ENCODE results near the gene EFCAB14.
"Not testable (repeated sequence)": the region's sequence is repeated elsewhere in the genome, so short reads cannot be mapped to it uniquely, and the experiment has no call there.

Gene EFCAB14

DNA sequence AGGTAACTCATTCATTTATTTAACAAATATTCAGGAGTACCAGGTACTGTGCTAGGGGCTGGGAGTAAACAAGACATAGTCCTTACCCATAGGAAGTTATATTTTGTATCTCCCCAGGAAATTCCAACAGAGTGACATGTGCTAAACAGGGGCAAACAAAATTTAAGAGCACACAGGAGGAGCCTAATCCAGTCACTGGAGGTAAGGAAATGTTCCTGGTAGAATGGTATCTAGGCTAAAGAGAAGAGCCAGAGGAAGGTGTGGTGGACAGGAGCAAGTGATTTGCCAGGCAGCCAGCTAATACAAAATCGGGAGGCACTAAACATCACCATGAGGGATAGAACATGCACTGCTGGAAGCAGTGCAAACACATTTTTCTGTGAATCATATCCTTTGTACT lies 36.9 kb downstream of the EFCAB14 start:
- DNase-seq = no peak

GRCh38 chr1:46681333-46682034 lies 37.4 kb downstream of the EFCAB14 start:
- no peak for DNase-seq

DNA sequence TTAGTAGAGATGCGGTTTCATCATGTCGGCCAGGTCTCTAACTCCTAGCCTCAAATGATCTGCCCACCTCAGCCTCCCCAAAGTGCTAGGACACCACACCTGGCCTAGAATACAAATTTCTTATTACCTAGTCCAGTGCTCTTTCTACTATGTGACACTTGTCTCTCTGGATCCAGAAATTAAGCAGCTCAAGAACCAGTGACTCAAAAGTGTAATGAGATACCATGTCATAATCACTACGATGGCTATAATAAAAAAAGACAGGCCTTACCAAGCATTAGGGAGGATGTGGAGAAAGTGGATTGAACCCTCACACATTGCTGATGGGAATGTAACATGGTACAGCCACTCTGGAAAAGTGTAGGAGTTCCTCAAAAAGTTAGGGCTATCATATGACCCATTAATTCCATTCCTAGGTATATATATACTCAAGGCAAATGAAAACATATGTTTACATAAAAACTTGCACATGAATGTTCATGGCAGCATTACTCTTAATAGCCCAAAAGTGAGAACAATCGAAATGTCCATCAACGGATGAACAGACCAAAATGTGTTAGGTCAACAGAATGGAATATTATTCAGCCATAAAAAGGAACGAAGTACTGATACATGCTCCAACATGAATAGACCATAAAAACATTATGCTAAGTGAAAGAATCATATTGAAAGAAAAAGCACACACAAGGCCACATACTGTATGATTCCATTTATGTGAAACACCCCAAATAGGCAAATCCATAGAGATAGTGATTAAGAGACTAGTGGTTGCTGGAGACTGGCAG lies 38.9 kb downstream of the EFCAB14 start:
- DNase-seq = no peak

DNA sequence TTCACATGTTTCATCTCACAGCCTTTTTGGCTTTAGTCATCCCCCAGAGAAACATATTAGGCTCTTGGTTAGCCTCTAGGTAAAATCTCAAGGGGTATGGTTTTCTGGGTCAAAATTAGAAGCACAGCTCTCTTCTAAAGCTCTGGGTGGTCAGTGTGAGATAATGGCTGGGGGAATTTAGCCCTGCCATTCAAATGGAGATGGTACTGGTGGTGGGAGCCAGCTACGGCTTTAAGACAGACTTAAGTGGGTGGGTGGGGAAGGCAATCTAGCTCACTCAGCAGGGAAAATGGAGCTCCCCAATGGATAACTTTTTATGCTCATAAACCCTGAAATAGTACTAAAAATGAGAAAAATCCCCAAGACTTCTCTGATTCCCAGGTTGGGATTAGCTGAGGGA lies 41.6 kb downstream of the EFCAB14 start:
- no peak for DNase-seq

DNA sequence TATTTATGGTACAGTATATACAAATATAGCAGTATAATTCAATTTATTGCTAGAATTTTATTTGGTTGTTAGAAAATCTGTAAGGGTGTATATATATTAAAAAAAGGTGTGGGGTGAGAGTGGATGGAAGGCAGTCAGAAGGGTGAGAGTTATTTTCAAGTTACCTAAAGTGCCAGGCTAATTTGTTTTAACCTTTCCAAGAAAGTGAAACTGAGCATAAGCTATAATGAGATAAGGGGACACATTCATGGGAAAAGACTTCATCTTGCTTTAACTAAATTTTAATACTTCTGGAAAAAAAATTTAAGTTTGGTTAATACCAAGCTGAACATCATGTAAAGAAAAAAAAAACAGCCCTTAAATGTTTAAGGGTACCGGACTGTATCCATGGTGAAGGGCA lies 42.4 kb downstream of the EFCAB14 start:
- no peak for DNase-seq

DNA sequence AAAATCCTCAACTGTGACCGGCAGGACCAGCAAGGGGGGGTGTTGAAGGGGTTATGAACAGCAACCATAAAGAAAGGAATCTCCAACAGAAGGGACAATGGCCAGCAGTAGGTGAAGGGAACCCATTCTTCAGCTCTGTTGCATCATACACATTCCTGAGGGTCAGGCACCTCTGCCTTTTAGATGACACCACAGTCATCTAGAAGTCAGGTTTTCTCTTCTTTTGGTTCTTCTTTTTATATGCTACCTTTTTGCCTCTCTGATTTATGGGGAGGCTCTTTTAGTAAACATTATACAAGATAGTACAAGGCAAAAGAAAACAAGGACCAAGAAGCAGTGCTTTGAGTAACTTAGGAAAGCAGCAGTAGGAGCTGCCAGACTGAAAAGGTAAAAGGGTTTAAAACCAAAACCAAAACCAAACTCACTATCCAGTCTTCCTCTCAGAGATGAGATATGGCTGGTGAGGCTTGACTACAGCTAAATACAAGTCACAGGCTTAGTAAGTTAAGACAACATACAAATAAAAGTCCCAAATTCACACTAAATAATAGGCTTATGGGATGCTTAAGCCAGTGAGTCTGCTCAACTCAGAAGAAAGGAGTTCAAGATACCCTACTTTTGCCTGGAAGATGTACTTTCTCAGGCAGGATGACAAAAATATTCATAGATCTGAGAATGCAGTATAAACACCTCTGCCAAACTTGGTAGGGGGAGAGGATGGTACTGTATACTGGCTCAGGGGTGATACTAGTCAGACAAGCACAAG lies 43.2 kb downstream of the EFCAB14 start:
- no peak for DNase-seq

DNA sequence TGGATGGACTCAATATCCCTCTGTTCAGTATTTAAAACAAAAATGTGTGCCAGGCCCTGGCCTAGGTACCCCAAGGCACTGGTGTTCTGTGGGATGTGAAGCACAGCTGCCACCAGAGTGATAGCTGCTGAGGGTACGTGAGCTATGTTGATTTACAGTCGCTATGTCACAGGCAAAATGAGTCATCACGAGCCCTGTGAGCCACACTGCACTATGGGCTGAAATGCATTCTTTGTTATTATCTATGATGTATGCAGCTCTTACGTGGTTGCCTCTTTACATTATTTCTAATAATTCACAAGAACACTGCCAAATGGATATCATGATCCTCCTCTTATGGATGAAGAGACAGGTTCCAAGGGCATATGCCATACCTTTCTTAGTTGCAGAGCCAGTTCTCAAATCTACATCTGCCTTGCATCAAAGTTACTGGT lies 45.1 kb downstream of the EFCAB14 start:
- peak; percentile 33 for DNase-seq

DNA sequence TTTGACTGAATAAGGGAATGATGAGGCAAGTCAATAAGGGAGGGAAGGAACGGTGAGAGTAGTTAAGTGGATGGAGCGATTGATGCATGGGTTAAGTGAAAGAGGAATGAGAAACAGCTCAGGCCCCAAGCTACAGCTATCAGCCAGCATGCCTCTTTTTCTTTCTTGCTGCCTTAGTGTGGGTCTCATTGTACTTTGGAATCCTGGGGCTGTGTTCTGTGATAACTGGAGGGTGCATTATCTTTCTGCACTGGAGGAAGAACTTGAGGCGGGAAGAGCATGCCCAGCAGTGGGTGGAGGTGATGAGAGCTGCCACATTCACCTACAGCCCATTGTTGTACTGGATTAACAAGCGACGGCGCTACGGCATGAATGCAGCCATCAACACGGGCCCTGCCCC lies 46.2 kb downstream of the EFCAB14 start:
- DNase-seq = no peak

GRCh38 chr1:46671554-46671953 lies 47.4 kb downstream of the EFCAB14 start, which contains the start of gene TEX38:
TSS of gene TEX38 (plus strand) at chr1:46671854. CDS start at chr1:46671935, 81 bp downstream.
- no peak for DNase-seq

GRCh38 chr1:46670134-46670533 lies 48.8 kb downstream of the EFCAB14 start:
- DNase-seq = no peak

DNA sequence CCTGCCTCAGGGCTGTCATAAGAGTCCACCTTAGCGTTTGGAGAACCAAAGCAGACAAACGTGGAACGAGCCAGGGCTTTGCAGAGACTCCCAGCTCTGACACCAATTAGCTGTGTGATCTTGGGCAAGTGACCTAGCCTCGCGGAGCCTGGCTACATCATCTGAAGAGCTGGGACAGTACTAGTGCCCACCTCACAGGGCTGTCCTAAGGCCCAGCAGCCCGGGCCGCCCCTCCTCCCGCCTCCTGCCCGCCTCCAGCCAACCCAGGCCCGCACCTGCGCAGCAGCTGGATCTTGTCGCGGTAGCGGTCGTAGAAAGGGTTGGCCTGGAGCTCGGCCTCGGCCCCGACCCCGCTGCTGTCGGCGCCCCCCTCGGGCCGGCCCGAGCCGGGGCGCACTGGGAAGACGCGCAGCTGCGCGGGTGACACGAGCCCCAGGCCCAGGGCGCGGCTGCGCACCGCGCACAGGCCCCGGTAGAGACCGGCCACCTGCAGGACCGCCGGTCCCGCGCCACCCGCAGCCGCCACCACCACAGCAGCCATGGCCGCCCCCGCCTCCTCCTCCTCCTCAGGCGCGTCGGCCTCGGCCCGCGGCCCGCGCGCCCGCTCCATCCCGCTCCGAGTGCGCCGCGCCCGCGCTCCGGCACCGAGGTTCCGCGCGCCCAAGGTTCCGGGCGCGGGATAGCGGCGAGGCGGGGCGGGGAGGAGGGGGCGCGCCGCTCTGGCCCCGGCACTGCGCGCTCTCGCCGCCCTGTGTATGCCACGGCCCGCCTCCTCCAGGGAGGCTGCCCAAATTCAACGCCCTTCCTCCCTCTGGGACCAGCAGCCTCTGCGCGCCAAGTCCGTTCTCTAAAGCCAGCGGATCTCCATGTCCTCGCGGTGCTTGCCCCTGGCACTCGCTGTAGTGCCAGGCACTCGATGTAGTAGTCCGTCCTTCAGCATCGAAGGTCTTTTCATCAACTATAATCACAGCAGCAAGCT lies 50.8 kb downstream of the EFCAB14 start, which contains the start of gene ATPAF1:
TSS of gene ATPAF1 (minus strand) at position 583 of the 979 bp plus-strand sequence. CDS start at position 541, 42 bp downstream.
- peak; percentile 67 for DNase-seq

- no peak for DNase-seq
Observed at GRCh38 chr1:46665983-46666382, 52.9 kb downstream of the EFCAB14 start.

GRCh38 chr1:46662919-46663318 lies 56.0 kb downstream of the EFCAB14 start:
- DNase-seq = not testable (repeated sequence)

GRCh38 chr1:46660116-46660515 lies 58.8 kb downstream of the EFCAB14 start:
- DNase-seq = not testable (repeated sequence)

- DNase-seq = no peak
Observed at GRCh38 chr1:46659307-46659870, 59.5 kb downstream of the EFCAB14 start.

GRCh38 chr1:46657775-46658174 lies 61.1 kb downstream of the EFCAB14 start:
- no peak for DNase-seq

DNA sequence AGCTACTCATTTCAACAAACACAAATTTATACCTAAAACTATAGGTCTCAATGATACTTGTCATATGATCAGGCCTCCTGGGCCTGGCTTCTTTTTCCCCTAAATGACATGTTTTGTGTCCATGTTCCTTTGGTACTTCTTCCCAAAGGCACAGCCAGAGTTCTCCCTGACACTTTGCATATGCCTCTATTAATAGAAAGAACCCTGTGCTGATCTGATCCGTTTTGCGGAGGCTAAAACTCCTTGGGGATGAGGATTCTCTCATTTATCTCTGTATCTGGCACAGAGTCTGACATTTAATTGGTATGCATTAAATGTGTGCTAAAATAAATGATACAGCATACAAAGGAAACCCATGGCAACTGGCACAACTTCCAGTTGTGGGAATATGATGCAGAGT lies 62.3 kb downstream of the EFCAB14 start:
- DNase-seq = no peak

DNA sequence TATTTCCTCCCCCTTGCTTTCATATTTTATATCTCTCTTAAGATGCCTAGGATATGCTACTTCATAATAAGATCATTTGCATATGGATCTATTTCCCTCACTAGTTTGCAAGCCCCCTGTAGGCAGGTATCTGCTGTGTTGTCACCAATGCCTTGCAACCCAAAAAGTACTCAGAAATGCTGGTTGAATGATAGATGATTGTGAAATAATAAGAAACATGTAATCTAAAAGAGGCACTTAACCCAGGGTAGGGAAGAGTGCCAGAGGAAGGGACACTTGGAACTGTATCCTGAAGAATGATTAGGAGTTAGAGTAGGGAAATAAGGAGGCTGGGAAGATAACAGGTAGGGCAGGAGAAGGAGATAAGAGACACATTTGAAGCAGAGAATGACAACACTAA lies 63.1 kb downstream of the EFCAB14 start:
- DNase-seq = no peak

- not testable (repeated sequence) for DNase-seq
Observed at GRCh38 chr1:46654698-46655097, 64.2 kb downstream of the EFCAB14 start.

DNA sequence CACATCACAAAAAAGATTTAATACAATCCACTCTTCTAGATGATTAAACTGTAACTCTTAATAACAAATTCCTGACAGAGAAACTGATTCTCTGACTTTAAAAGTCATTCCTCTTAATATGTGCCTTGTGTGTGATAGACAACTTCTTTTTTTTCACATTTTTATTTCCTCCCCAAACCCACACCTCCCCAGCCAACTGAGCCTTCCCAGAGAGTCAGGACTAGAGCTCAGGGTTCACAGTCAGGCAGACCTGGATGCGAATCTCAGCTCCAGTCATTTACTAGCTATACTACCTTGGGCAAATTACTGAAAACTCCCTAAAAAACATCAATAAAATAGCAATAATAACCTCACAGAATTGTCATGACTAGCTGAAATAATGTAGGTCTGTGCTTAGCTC lies 64.9 kb downstream of the EFCAB14 start:
- no peak for DNase-seq

GRCh38 chr1:46653405-46653958 lies 65.4 kb downstream of the EFCAB14 start:
- no peak for DNase-seq
